ENCODE results near the gene FXYD3. TPM values are rescaled to one million over a fixed set of nuclear protein-coding genes. Genes with fewer than 3 reads are reported as not detected.

Gene FXYD3
- total and polyA plus RNA-seq, 2 donors (not counting 1 experiment from before 2014, with no cell fraction given) = not detected

DNA sequence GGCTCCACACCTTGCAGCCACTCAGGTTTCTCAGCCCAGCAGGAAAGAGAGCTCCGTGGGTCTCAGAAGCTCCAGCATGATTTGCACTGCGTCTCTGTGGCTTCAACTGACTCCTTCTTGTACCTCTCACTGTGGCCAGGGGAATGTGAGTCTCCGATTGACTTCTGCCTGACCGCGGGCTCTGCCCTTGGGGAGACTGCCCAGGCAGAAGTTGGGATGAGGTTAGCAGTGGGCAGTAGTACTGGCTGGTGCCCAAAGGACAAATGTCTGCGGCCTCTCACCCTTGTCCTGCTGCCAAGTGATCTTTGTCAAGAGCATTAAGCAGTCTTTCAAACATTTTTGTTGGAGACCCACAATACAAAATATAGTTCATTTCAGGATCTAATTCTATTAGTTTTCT is 34.4 kb upstream of the FXYD3 start:
- no peaks in the 10 kb centered on the region for H4K20me1 ChIP-seq (ENCODE audit: control insufficient read depth, extremely low read depth, insufficient read depth, low read length)
- H3K4me3 ChIP-seq (replicated peaks in 1 of 4; ENCODE audit: control extremely low read depth in 1 of 4, insufficient read depth in 1 of 4, low read depth in 3 of 4, low read length in 4 of 4) = no peak overlapping the region
- H3K9ac ChIP-seq (ENCODE audit: insufficient read depth, low read length) = no peak overlapping the region
- H3K9me3 ChIP-seq (ENCODE audit: control insufficient read depth, insufficient read depth, low read depth, low read length) = no peaks in the 10 kb centered on the region
- no peak overlapping the region for H3K4me2 ChIP-seq (ENCODE audit: extremely low read depth, insufficient read depth, low read length)
- H3K36me3 ChIP-seq (ENCODE audit: control insufficient read depth, insufficient read depth, low read length) = no peaks in the 10 kb centered on the region
- TF ChIP-seq EZH2 (IDR thresholded peaks at IDR 0.05; ENCODE audit: low read length, missing control alignments) = no peak
- TF ChIP-seq, protein P1, sequence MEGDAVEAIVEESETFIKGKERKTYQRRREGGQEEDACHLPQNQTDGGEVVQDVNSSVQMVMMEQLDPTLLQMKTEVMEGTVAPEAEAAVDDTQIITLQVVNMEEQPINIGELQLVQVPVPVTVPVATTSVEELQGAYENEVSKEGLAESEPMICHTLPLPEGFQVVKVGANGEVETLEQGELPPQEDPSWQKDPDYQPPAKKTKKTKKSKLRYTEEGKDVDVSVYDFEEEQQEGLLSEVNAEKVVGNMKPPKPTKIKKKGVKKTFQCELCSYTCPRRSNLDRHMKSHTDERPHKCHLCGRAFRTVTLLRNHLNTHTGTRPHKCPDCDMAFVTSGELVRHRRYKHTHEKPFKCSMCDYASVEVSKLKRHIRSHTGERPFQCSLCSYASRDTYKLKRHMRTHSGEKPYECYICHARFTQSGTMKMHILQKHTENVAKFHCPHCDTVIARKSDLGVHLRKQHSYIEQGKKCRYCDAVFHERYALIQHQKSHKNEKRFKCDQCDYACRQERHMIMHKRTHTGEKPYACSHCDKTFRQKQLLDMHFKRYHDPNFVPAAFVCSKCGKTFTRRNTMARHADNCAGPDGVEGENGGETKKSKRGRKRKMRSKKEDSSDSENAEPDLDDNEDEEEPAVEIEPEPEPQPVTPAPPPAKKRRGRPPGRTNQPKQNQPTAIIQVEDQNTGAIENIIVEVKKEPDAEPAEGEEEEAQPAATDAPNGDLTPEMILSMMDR (conservative IDR thresholded peaks at IDR 0.05 in 1 of 2, IDR thresholded peaks at IDR 0.05 in 1 of 2; ENCODE audit: low read depth in 1 of 2, low read length in 2 of 2) = no peak
- H3K27me3 ChIP-seq (ENCODE audit: control insufficient read depth, insufficient read depth, low read length) = no peaks in the 10 kb centered on the region
- H2AFZ ChIP-seq (ENCODE audit: low read length) = no peak overlapping the region
- H3K79me2 ChIP-seq (ENCODE audit: control insufficient read depth, insufficient read depth, low read length) = no peaks in the 10 kb centered on the region
- no peak for DNase-seq (ENCODE audit: low read depth in 2 of 2)
- H3K4me1 ChIP-seq (ENCODE audit: control insufficient read depth, extremely low read depth, insufficient read depth, low read length) = no peaks in the 10 kb centered on the region
- no peak overlapping the region for H3K27ac ChIP-seq (ENCODE audit: insufficient read depth, low read length)

GRCh38 chr19:35083691-35084508 is 31.7 kb upstream of the FXYD3 start:
- H3K4me2 ChIP-seq (ENCODE audit: extremely low read depth, insufficient read depth, low read length) = no peak overlapping the region
- TF ChIP-seq, protein P1 (conservative IDR thresholded peaks at IDR 0.05 in 1 of 2, IDR thresholded peaks at IDR 0.05 in 1 of 2; ENCODE audit: low read depth in 1 of 2, low read length in 2 of 2) = no peak
- TF ChIP-seq EZH2 (IDR thresholded peaks at IDR 0.05; ENCODE audit: low read length, missing control alignments) = no peak
- no peaks in the 10 kb centered on the region for H3K27me3 ChIP-seq (ENCODE audit: control insufficient read depth, insufficient read depth, low read length)
- no peaks in the 10 kb centered on the region for H3K79me2 ChIP-seq (ENCODE audit: control insufficient read depth, insufficient read depth, low read length)
- no peaks in the 10 kb centered on the region for H4K20me1 ChIP-seq (ENCODE audit: control insufficient read depth, extremely low read depth, insufficient read depth, low read length)
- no peak overlapping the region for H3K9ac ChIP-seq (ENCODE audit: insufficient read depth, low read length)
- H3K4me3 ChIP-seq (replicated peaks in 1 of 4; ENCODE audit: control extremely low read depth in 1 of 4, insufficient read depth in 1 of 4, low read depth in 3 of 4, low read length in 4 of 4) = no peak overlapping the region
- H3K4me1 ChIP-seq (ENCODE audit: control insufficient read depth, extremely low read depth, insufficient read depth, low read length) = peaks cover 3% of the 10 kb centered on the region
- H3K9me3 ChIP-seq (ENCODE audit: control insufficient read depth, insufficient read depth, low read depth, low read length) = no peaks in the 10 kb centered on the region
- no peak overlapping the region for H2AFZ ChIP-seq (ENCODE audit: low read length)
- no peaks in the 10 kb centered on the region for H3K36me3 ChIP-seq (ENCODE audit: control insufficient read depth, insufficient read depth, low read length)
- H3K27ac ChIP-seq (ENCODE audit: insufficient read depth, low read length) = no peak overlapping the region
- no peak for DNase-seq (ENCODE audit: low read depth in 2 of 2)

GRCh38 chr19:35084509-35084762 is 31.2 kb upstream of the FXYD3 start:
- Histone ChIP-seq H3K4me2 (ENCODE audit: extremely low read depth, insufficient read depth, low read length) (no peak overlapping the region), H3K27me3 (ENCODE audit: control insufficient read depth, insufficient read depth, low read length) (no peaks in the 10 kb centered on the region), H3K79me2 (ENCODE audit: control insufficient read depth, insufficient read depth, low read length) (no peaks in the 10 kb centered on the region), H3K4me1 (ENCODE audit: control insufficient read depth, extremely low read depth, insufficient read depth, low read length) (peaks cover 3% of the 10 kb centered on the region), H3K27ac (ENCODE audit: insufficient read depth, low read length) (no peak overlapping the region), H3K36me3 (ENCODE audit: control insufficient read depth, insufficient read depth, low read length) (no peaks in the 10 kb centered on the region), H2AFZ (ENCODE audit: low read length) (no peak overlapping the region), H4K20me1 (ENCODE audit: control insufficient read depth, extremely low read depth, insufficient read depth, low read length) (no peaks in the 10 kb centered on the region), H3K4me3 (replicated peaks in 1 of 4; ENCODE audit: control extremely low read depth in 1 of 4, insufficient read depth in 1 of 4, low read depth in 3 of 4, low read length in 4 of 4) (no peak overlapping the region), H3K9me3 (ENCODE audit: control insufficient read depth, insufficient read depth, low read depth, low read length) (no peaks in the 10 kb centered on the region), H3K9ac (ENCODE audit: insufficient read depth, low read length) (no peak overlapping the region)
- no peak for TF ChIP-seq EZH2 (IDR thresholded peaks at IDR 0.05; ENCODE audit: low read length, missing control alignments)
- TF ChIP-seq, protein P1 (conservative IDR thresholded peaks at IDR 0.05 in 1 of 2, IDR thresholded peaks at IDR 0.05 in 1 of 2; ENCODE audit: low read depth in 1 of 2, low read length in 2 of 2) = no peak
- DNase-seq (ENCODE audit: low read depth in 2 of 2) = no peak
